ENCODE data around the gene PSME3IP1. TPM values are rescaled to one million over a fixed set of nuclear protein-coding genes. Genes with fewer than 3 reads are reported as not detected.
A peak's percentile ranks its signal among the peaks of the same experiment; 100 is the strongest.

Gene PSME3IP1
- total and polyA plus RNA-seq, 5 experiments from 2014 or later, result 66.0 to 158 (median 81.4) TPM

DNA sequence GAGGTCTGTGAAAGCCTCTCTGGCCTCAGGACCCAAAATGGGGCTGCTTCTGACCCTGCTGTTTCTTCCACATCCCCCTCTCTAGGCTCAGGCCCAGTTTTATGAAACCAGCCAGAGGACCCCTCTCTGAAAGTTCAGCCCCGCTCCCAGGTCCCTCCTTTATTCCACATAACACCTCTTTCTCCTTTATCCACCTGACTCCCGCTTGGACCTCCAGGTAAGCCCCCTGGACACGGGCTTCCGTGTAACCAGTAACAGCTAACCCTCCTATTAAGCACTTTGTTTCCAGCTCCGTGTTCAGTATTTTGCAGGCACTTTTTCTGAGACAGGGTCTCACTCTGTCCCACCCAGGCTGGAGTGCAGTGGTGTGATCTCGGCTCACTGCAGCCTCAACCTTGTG, 37.4 kb downstream of the PSME3IP1 start:
- H3K4me3 Mint-ChIP-seq, result no peak overlapping the region
- no peak for ATAC-seq
- no peaks in the 10 kb centered on the region for H3K9me3 Mint-ChIP-seq
- H3K27ac Mint-ChIP-seq, result peak overlapping the region in 7 of 10 donors; percentile 8 to 83 (median 46)
- H3K27me3 Mint-ChIP-seq, result no peaks in the 10 kb centered on the region
- POLR2A ChIA-PET, result no interaction called here
- no peak for DNase-seq
- peaks cover 4 to 38% (median 9%) of the 10 kb centered on the region in 3 donors for H3K36me3 Mint-ChIP-seq
- peaks cover 21 to 55% (median 30%) of the 10 kb centered on the region in 4 donors for H3K4me1 Mint-ChIP-seq

DNA sequence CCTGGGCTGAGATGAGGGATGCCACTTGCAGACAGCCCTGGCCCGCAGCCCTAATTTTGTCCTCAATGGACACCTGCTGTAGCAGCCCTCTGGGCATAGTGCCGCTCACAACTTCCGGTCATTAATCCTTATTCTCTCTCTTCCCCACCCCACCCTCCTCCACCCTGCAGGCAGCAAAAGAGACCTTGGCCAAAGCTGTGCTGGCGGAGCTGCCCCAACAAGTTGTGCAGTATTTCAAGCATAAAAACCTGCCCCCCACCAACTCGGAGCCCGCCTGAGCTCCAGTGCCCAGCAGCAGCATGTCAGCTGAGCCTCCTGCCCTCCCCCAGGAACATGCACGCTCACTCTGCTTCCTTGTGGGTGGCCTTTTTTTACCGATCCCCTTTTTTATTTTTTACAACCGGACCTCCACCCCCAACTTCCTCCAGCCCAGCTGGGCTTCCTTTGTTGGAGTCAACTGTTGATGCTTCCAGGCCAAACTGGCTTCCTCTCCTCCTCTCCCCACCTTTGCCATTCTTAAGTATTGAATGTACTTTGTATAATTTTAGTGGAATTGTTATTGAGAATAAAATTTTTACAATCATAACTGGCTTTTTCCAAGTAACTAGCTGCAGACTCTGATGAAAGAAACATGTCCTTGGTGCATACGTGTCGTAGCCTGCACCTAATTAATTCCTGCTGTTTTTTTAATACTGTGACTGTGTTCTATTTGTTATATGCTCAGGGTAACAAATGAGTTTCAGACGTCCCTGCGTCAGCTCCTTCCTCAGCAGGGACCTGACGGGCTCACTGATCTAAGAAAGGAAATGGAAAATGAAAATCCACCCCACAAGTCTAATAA, 38.2 kb downstream of the PSME3IP1 start:
- Mint-ChIP-seq H3K27me3 (no peaks in the 10 kb centered on the region), H3K9me3 (no peaks in the 10 kb centered on the region), H3K36me3 (peaks cover 0 to 29% (median 6%) of the 10 kb centered on the region in 3 donors), H3K27ac (peak overlapping the region in 8 of 10 donors; percentile 48 to 83 (median 70)), H3K4me3 (peak overlapping the region in 3 of 10 donors; percentile 12 to 41 (median 15)), H3K4me1 (peaks cover 21 to 56% (median 33%) of the 10 kb centered on the region in 4 donors)
- POLR2A ChIA-PET, result interaction anchor here (0.6 kb wide), 1 partner anchor 33 kb away, joined by 3 read pairs; no protein-coding TSS in a partner anchor
- no peak for DNase-seq
- no peak for ATAC-seq

DNA sequence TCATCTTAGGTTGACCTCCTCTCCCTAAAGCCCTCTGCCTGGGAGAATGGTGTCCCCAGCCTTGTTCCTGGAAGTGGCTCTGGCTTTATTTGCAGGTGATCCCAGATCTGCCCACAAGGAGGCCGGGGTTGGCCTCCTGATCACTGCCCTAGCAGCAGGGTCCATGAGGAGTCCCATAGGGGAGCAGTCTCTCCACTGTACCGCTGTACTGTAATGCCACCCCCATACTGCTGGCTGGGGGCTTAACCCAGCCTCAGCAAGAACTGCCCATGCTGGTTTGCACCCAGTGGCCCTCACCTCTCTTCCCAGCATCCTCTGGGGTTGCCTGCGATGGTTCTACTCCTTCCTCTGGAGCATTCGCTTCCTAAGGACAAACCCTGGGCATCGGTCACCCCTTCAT, 39.1 kb downstream of the PSME3IP1 start:
- POLR2A ChIA-PET, result no interaction called here
- ATAC-seq, result no peak
- peak overlapping the region in 4 of 10 donors; percentile 16 to 70 (median 52) for H3K27ac Mint-ChIP-seq
- peaks cover 0 to 25% (median 4%) of the 10 kb centered on the region in 3 donors for H3K36me3 Mint-ChIP-seq
- no peak overlapping the region for H3K4me3 Mint-ChIP-seq
- no peak for DNase-seq
- H3K9me3 Mint-ChIP-seq, result no peaks in the 10 kb centered on the region
- peaks cover 25 to 56% (median 33%) of the 10 kb centered on the region in 4 donors for H3K4me1 Mint-ChIP-seq
- no peaks in the 10 kb centered on the region for H3K27me3 Mint-ChIP-seq

DNA sequence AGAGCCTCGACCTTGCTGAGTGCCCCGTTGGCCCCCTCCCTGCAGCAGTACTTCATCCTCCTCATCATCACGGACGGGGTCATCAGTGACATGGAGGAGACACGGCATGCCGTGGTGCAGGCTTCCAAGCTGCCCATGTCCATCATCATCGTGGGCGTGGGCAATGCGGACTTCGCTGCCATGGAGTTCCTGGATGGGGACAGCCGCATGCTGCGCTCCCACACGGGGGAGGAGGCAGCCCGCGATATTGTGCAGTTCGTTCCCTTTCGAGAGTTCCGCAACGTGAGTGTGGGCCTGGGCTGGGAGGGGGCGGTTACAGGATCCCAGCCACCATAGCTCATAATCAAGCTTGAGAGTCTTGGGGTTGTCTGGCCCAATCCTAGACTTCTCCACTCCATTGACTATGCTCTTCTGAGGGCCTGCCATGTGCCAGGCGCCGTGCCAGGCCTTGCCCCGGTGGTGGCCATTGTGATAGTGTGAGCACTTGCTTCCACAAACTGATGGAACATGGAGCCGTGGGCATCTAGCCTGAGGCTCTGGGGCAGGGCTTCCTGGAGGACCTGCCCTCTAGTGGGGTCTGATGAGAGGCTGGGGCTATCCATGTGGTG, 39.7 kb downstream of the PSME3IP1 start:
- POLR2A ChIA-PET, result no interaction called here
- H3K36me3 Mint-ChIP-seq, result peaks cover 0 to 25% (median 4%) of the 10 kb centered on the region in 3 donors
- H3K4me1 Mint-ChIP-seq, result peaks cover 27 to 60% (median 36%) of the 10 kb centered on the region in 4 donors
- peak overlapping the region in 3 of 10 donors; percentile 16 to 63 (median 31) for H3K27ac Mint-ChIP-seq
- no peak for ATAC-seq
- no peaks in the 10 kb centered on the region for H3K27me3 Mint-ChIP-seq
- H3K4me3 Mint-ChIP-seq, result no peak overlapping the region
- no peaks in the 10 kb centered on the region for H3K9me3 Mint-ChIP-seq
- DNase-seq, result no peak

DNA sequence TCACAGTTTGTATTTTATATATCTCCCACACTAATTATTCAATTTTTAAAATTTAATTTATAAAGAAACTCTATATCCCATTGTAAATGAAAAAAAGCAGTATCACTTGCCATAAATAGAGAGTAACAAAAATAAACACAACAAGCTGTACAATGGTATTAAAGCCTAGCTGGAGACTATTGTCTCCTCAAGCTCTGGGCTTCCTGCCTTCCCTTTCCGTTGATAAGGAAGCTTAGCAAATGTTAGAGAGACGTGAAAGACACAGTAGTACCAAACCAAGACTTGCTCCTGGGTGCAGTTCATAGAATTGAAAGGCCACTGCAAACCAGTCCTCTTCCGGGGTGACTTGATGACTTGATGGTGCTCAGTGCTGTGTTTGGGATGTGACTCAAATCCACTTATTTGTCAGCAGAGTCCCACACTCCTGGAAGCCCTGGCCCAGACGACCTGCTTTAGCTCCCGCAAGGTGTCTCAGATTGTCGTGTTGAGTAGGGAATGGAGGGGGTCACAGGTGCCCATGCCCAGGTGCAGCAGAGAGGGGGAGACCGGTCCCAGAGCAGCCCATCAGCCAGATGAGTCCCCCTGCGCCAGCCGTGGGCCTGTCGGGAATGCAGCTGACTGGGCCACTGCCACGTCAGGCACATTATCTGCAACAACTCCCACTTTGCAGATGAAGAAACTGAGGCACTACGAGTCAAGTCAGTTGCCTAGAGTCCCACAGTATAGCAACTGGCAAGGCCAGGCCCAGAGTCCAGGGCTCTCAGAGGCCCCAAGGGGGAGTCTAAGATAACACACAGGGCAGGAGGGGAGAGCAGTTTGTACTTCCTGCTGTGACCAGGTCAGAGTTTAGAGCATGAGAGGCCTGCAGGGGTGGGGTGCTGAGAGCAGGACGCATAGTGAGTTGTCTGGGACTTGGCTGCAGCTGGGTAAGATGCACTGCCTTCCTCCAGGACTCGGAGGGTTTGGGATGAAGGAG, 40.5 kb downstream of the PSME3IP1 start:
- H3K9me3 Mint-ChIP-seq, result no peaks in the 10 kb centered on the region
- no peak overlapping the region for H3K4me3 Mint-ChIP-seq
- peaks cover 29 to 68% (median 40%) of the 10 kb centered on the region in 4 donors for H3K4me1 Mint-ChIP-seq
- no peak for ATAC-seq
- POLR2A ChIA-PET, result interaction anchor here (1.2 to 4.5 kb wide), 2 partner anchors 12 to 62 kb away, joined by 3 to 30 read pairs; no protein-coding TSS in a partner anchor
- H3K27ac Mint-ChIP-seq, result peak overlapping the region in 4 of 10 donors; percentile 3 to 61 (median 19)
- DNase-seq, result no peak
- no peaks in the 10 kb centered on the region for H3K27me3 Mint-ChIP-seq
- H3K36me3 Mint-ChIP-seq, result peaks cover 0 to 25% (median 4%) of the 10 kb centered on the region in 3 donors

DNA sequence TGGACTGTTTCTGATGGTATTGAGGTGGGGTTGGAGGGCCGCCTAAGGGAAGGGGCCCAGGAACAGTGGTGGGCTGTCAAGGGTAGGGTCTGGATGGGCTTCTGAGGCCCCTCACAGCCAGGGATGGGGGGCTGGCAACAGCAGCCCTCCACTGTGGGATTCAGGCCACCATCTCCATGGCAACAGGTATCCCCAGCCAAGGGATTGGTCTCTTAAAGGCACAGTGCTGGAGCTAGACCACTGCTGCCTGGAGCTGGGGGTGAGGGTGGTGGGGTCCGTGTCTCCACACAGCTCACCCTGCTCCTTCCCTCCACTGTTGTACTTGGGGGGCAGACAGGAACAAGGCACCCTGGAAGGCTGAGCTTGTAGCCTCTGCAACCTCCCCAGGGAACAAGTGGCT, 41.8 kb downstream of the PSME3IP1 start:
- Mint-ChIP-seq H3K27me3 (no peaks in the 10 kb centered on the region), H3K27ac (peak overlapping the region in 8 of 10 donors; percentile 35 to 96 (median 72)), H3K9me3 (no peaks in the 10 kb centered on the region), H3K4me3 (peak overlapping the region in 1 of 10 donors; percentile 22), H3K4me1 (peaks cover 34 to 81% (median 52%) of the 10 kb centered on the region in 4 donors), H3K36me3 (peaks cover 0 to 22% (median 4%) of the 10 kb centered on the region in 3 donors)
- DNase-seq, result no peak
- POLR2A ChIA-PET, result interaction anchor here (0.6 to 4.5 kb wide), 5 partner anchors 8 to 153 kb away, joined by 4 to 30 read pairs (median 4); partner anchors contain the start of genes PSME3IP1 and RSPRY1
- ATAC-seq, result no peak

DNA sequence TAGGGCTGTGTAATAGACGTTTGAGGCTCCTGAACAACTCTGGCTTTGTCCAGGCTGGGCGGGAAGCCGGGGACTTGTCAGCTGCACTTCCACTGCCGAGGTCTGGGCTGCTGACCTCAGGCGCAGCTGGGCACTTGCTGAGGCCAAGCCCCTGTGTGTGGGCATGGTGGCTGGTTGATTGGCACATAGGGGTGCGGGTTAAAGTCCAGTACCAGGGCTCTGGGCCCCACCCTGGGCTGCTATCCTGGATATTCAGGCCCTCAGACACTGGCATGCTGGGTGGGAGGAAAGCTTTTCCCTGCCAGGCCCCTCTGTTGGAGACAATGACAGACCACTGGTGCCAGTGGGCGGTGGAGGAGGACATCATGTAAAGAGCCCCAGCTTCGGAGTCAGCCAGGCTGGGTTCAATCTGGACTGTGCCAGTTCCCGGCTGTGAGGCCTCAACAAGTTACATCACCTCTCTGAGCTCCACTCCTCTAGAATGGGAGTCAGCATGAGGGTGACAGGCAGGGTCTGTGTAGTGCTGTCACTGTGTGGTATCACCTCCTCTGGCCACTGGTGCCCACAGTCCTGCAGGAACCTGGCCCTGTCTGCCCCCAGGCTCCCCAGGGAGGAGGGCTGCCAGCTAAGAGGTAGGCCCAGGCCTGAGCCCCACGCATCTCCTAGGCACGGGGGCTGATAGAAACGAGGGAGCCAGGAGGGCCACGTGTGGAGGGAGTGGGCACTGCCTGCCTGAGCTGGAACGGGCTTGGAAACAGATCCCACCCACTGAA, 42.5 kb downstream of the PSME3IP1 start:
- Mint-ChIP-seq H3K4me3 (peak overlapping the region in 1 of 10 donors; percentile 45), H3K9me3 (no peaks in the 10 kb centered on the region), H3K4me1 (peaks cover 38 to 88% (median 57%) of the 10 kb centered on the region in 4 donors), H3K27ac (peak overlapping the region; percentile 34 to 98 (median 78)), H3K36me3 (peaks cover 0 to 20% (median 4%) of the 10 kb centered on the region in 3 donors), H3K27me3 (no peaks in the 10 kb centered on the region)
- ATAC-seq, result no peak
- no peak for DNase-seq
- POLR2A ChIA-PET, result interaction anchor here (0.6 to 4.5 kb wide), 12 partner anchors 9 to 61 kb away, joined by 3 to 30 read pairs (median 4); partner anchors contain the start of genes PSME3IP1 and RSPRY1

DNA sequence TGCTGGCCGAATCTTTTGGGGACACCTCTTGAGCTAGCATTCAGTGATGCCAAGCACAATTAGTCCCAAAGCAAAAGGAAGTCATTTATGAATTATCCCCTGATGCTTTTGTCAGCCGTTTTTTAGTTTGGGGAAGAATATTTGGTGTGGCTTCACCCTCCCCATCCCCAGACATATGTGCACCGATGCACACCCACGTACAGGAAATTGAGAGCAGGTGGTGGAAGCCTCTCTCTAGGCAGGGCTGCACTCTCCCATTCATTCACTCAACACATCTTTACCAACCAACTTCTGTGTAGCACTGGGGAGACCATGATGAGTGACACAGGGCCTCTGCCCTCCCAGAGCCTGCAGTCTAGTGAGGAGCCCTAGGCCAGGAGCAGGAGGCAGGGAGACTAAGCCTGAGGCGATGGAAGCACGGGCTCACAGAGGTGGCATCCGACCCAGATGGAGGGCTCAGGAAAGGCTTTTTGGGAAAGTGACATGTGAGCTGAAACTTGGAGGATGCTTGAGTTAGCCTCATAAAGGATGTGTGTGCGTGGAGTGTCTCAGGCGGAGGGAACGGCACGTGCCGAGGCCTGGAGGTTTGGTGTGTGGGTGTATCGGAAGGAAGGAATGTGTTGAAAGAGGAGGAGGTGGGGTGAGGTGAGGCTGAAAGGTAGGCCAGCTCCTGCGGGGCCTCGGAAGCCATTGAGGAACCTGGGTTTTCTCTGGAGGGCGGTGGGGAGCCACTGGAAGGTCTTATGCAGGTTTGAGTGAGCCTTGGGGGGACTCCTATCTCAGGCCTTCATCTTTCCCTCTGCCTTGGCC, 43.8 kb downstream of the PSME3IP1 start:
- Mint-ChIP-seq H3K36me3 (peaks cover 0 to 22% (median 0%) of the 10 kb centered on the region in 3 donors), H3K4me3 (peak overlapping the region; percentile 37 to 90 (median 77)), H3K4me1 (peaks cover 38 to 86% (median 57%) of the 10 kb centered on the region in 4 donors), H3K27ac (peak overlapping the region; percentile 89 to 98 (median 96)), H3K27me3 (no peaks in the 10 kb centered on the region), H3K9me3 (no peaks in the 10 kb centered on the region)
- POLR2A ChIA-PET, result interaction anchor here (0.6 to 4.5 kb wide), 10 partner anchors 9 to 60 kb away, joined by 3 to 30 read pairs (median 4); partner anchors contain the start of genes CPNE2, PSME3IP1 and RSPRY1
- DNase-seq (peak in 5 of 10 donors; percentile 43 to 63 (median 52)), ATAC-seq (peak; percentile 91 to 96)

DNA sequence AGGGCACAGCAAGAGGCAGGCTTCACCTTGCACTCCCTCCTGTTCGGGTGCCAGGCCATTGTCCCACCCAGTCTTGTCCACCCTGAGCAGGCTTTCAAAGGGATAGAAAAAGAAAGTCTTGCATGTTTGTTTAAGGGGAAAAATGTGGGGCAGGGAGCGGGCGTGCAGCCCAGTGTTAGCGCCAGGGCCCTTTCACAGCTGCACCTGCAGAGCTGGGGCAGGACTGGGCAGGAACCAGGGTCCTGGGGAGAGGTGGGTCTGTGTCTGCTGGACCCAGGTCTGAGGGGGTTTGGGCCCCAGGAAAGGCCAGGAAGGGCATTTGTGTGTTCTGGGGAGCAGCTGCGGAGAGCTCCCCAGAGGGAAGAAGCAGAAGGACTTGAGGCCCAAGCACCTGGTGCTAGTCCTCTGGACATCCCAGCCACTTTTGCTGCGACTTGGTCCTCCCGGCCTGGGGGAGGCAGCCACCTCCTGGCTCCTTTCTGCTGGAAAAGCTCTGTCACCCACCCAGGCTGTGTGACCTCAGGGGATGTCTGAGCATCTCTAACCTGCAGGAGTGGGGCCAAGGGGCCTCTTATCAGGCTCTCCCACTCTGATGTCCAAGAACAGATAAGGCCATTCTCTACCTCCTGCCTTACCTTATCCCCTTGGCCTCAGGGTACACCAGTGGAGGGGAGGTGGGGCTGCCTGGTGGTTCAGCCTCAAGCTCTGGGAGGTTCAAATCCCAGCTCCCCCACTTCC, 44.7 kb downstream of the PSME3IP1 start:
- DNase-seq (peak in 1 of 10 donors; percentile 34), ATAC-seq (no peak)
- Mint-ChIP-seq H3K27ac (peak overlapping the region in 9 of 10 donors; percentile 89 to 98 (median 96)), H3K36me3 (peaks cover 0 to 26% (median 0%) of the 10 kb centered on the region in 3 donors), H3K27me3 (no peaks in the 10 kb centered on the region), H3K4me1 (peaks cover 41 to 90% (median 60%) of the 10 kb centered on the region in 4 donors), H3K9me3 (no peaks in the 10 kb centered on the region), H3K4me3 (peak overlapping the region in 8 of 10 donors; percentile 67 to 90 (median 80))
- POLR2A ChIA-PET, result interaction anchor here (1.3 to 4.5 kb wide), 6 partner anchors 8 to 48 kb away, joined by 5 to 30 read pairs (median 8); partner anchors contain the start of gene CPNE2
